Stimulated activated naive CD4-positive, alpha-beta T cell (primary cell): ENCODE data around the gene LCMT2.

Experiments used
- DNase-seq, 6 experiments: peaks; one replicate each; lab custom pipeline; 2025; lab: John Stamatoyannopoulos, UW

Gene LCMT2

DNA sequence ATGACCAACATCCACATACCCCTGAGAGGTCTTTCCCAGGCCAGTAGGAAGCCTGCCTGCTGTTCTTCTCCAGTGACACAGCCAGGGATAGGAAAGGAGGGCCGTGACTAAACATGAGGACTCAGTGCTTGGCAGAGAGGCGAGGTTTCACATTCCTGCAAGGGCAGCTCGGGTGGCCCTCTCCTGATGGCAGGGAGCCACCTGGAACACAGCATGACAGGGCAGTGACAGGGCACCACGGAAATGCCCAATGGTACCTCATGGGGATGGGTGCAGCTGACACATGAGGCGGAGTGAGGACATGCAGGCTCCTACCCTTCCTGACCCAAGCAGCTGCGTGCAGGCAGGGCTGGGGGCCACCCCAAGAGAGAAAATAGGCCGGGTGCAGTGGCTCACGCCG is 56.2 kb downstream of the LCMT2 start:
- no peak for DNase-seq
